HL-60 (cell line): ENCODE results near the gene EDIL3.

ENCODE experiments used
- DNase-seq, 2 experiments: peaks; one replicate each; pipeline ENCODE4 v3.0.0-alpha.2; 2010 to 2020; ENCODE audit warnings: low read depth in 1 of 2, low spot score in 1 of 2
- H3K27ac ChIP-seq: fragments of 250-450 bp; sonication (Bioruptor Pico); replicated peaks from 2 replicates; pipeline ENCODE4 v1.5.1; 2020; ENCODE audit warnings: mild to moderate bottlenecking, moderate library complexity
- H3K27me3 ChIP-seq: fragments of 250-450 bp; sonication (Bioruptor Pico); 2 replicates; pipeline ENCODE4 v1.5.1; 2021; ENCODE audit warnings: mild to moderate bottlenecking, moderate library complexity; ENCODE audit not compliant: insufficient read depth, poor library complexity, severe bottlenecking
- H3K4me3 ChIP-seq: replicated peaks from 2 replicates; pipeline ENCODE4 v1.5.1; 2011; ENCODE audit warnings: mild to moderate bottlenecking, control low read depth, low read length; ENCODE audit not compliant: insufficient read depth
- GABPA ChIP-seq: IDR thresholded peaks from 2 replicates; pipeline ENCODE4 v1.6.1; 2012; ENCODE audit warnings: low read depth
- POLR2AphosphoS5 ChIP-seq: IDR thresholded peaks from 2 replicates; pipeline ENCODE4 v1.6.1; 2012; ENCODE audit warnings: low read depth
- SPI1 ChIP-seq: IDR thresholded peaks from 2 replicates; pipeline ENCODE4 v1.6.1; 2012; ENCODE audit warnings: low read depth, mild to moderate bottlenecking, borderline replicate concordance
- TF ChIP-seq, protein P1 (sequence below): IDR thresholded peaks from 2 replicates; pipeline ENCODE4 v1.6.1; 2012; ENCODE audit warnings: low read depth; ENCODE audit not compliant: insufficient replicate concordance
- TF ChIP-seq, protein P2 (sequence below): IDR thresholded peaks from one replicate; pipeline ENCODE4 v1.5.1; 2011; ENCODE audit warnings: low read length, control low read depth, inconsistent platforms; ENCODE audit not compliant: insufficient read depth

Gene EDIL3

DNA sequence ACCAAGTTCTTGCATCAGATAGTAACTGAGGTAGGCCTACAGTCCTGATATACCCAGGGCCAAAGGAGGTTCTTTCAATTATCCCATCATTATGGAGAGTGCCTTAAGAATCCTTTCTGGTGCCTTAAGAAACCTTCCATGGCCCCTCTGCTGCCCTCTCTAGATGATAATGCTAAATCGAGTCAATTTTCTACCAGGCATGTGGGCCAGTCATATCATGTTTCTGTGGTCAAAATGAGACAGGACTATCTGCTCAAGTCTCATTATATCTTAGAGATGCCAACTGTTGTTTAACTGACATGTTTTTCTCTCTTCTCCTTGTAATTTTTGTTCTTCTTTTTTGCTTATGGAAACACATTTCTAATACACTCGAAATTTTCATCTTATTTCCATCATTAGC lies 127.6 kb downstream of the EDIL3 start:
- Histone ChIP-seq H3K4me3 (no peak overlapping the region), H3K27ac (no peak overlapping the region), H3K27me3 (no peaks in the 10 kb centered on the region)
- DNase-seq: no peak
- TF ChIP-seq GABPA (no peak), POLR2AphosphoS5 (no peak), SPI1 (no peak)
- TF ChIP-seq, protein P1, sequence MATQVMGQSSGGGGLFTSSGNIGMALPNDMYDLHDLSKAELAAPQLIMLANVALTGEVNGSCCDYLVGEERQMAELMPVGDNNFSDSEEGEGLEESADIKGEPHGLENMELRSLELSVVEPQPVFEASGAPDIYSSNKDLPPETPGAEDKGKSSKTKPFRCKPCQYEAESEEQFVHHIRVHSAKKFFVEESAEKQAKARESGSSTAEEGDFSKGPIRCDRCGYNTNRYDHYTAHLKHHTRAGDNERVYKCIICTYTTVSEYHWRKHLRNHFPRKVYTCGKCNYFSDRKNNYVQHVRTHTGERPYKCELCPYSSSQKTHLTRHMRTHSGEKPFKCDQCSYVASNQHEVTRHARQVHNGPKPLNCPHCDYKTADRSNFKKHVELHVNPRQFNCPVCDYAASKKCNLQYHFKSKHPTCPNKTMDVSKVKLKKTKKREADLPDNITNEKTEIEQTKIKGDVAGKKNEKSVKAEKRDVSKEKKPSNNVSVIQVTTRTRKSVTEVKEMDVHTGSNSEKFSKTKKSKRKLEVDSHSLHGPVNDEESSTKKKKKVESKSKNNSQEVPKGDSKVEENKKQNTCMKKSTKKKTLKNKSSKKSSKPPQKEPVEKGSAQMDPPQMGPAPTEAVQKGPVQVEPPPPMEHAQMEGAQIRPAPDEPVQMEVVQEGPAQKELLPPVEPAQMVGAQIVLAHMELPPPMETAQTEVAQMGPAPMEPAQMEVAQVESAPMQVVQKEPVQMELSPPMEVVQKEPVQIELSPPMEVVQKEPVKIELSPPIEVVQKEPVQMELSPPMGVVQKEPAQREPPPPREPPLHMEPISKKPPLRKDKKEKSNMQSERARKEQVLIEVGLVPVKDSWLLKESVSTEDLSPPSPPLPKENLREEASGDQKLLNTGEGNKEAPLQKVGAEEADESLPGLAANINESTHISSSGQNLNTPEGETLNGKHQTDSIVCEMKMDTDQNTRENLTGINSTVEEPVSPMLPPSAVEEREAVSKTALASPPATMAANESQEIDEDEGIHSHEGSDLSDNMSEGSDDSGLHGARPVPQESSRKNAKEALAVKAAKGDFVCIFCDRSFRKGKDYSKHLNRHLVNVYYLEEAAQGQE: no peak
- TF ChIP-seq, protein P2, sequence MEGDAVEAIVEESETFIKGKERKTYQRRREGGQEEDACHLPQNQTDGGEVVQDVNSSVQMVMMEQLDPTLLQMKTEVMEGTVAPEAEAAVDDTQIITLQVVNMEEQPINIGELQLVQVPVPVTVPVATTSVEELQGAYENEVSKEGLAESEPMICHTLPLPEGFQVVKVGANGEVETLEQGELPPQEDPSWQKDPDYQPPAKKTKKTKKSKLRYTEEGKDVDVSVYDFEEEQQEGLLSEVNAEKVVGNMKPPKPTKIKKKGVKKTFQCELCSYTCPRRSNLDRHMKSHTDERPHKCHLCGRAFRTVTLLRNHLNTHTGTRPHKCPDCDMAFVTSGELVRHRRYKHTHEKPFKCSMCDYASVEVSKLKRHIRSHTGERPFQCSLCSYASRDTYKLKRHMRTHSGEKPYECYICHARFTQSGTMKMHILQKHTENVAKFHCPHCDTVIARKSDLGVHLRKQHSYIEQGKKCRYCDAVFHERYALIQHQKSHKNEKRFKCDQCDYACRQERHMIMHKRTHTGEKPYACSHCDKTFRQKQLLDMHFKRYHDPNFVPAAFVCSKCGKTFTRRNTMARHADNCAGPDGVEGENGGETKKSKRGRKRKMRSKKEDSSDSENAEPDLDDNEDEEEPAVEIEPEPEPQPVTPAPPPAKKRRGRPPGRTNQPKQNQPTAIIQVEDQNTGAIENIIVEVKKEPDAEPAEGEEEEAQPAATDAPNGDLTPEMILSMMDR: no peak

DNA sequence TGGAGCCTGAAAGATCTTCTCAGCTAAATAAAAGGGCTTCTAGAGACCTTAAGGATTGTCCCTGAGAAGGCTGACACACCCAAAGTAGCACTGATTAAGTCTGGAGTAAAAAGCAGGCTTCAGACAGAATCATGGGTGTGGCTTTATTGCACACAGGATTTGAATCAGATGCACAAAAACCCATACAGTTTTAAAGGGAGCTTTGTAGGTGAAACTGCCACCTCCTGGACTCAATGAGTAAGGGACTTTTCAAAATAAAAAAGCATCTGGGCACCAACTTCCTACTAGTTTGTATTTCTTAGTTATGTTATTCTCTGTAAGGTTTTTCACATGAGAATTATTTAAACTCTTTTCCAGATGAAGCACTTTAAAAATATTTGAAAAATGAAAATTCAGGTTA lies 129.4 kb downstream of the EDIL3 start:
- no peak overlapping the region for H3K27ac ChIP-seq
- no peak for DNase-seq
- TF ChIP-seq, protein P2: no peak
- H3K4me3 ChIP-seq: no peak overlapping the region
- no peaks in the 10 kb centered on the region for H3K27me3 ChIP-seq

DNA sequence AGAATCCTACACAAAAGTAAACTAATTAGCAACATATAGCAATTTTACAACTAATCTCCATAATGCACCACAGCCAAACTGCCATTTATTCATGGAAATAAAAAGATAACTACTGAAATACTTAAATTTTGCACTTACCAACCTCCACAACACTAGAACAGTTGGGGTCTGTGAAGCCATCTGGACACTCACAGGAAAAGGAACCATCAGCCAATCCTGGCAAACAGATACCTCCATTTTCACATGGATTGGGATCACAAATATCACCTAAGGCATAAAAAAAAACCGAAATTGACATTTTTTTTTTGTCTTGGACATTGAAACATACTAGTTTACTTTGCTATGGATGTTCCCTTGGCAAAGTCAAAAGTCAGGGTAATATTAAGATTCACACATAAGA lies 130.7 kb downstream of the EDIL3 start:
- DNase-seq: no peak
- no peaks in the 10 kb centered on the region for H3K27me3 ChIP-seq
- H3K4me3 ChIP-seq: no peak overlapping the region
- no peak overlapping the region for H3K27ac ChIP-seq
- TF ChIP-seq, protein P2: no peak
- TF ChIP-seq GABPA (no peak), POLR2AphosphoS5 (no peak), SPI1 (no peak)
- TF ChIP-seq, protein P1: no peak

DNA sequence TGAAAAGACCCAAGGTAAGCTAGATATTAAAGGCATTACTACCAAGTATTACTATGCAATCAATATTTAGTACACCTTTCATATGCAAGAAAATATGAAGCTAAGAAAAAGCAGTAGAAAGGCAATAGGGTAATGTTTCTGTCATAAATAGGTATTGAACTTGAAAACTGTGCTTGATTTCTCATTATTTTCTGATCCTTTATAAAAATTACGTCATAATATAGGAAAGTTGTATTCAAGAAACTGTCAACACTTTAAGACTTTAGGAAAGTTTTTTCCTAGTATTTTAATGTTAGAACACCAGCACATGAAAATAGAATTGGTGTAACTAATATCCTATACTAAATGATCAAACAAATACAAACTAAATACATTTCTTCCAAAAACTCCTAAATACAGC lies 133.2 kb downstream of the EDIL3 start:
- TF ChIP-seq, protein P2: no peak
- TF ChIP-seq POLR2AphosphoS5: no peak
- TF ChIP-seq, protein P1: no peak
- TF ChIP-seq GABPA: no peak
- TF ChIP-seq SPI1: no peak
- Histone ChIP-seq H3K4me3 (no peak overlapping the region), H3K27ac (no peak overlapping the region), H3K27me3 (no peaks in the 10 kb centered on the region)
- no peak for DNase-seq
